SK-N-SH treated with all-trans-retinoic acid at 6 μM for 48 hours (cell line): Measurements from ENCODE around the gene POU2AF3.

Experiments
- BACH2 ChIP-seq: fragments of 250-450 bp; sonication (Bioruptor Pico); IDR thresholded peaks from 2 replicates; pipeline ENCODE4 v1.9.0; 2021; ENCODE audit warnings: mild to moderate bottlenecking, borderline replicate concordance
- PPARA ChIP-seq: fragments of 250-450 bp; sonication (Bioruptor Pico); IDR thresholded peaks from 2 replicates; pipeline ENCODE4 v1.5.0; 2020; ENCODE audit warnings: mild to moderate bottlenecking, borderline replicate concordance
- RARB ChIP-seq: fragments of 250-450 bp; sonication (Bioruptor Pico); IDR thresholded peaks from 2 replicates; pipeline ENCODE4 v1.8.0; 2021; ENCODE audit warnings: mild to moderate bottlenecking, moderate library complexity
- SNAI2 ChIP-seq: fragments of 250-450 bp; sonication (Bioruptor Pico); IDR thresholded peaks from 2 replicates; pipeline ENCODE4 v1.5.0; 2020; ENCODE audit warnings: mild to moderate bottlenecking, moderate library complexity
- ZFP30 ChIP-seq: fragments of 450-650 bp; formaldehyde crosslinking; IDR thresholded peaks from 2 replicates; pipeline ENCODE4 v1.5.0; 2022; ENCODE audit warnings: mild to moderate bottlenecking, moderate library complexity
- ZNF8 ChIP-seq: fragments of 450-650 bp; formaldehyde crosslinking; IDR thresholded peaks from 2 replicates; pipeline ENCODE4 v1.5.0; 2020; ENCODE audit warnings: mild to moderate bottlenecking, moderate library complexity
- TF ChIP-seq, protein P1 (sequence below): fragments of 250-450 bp; sonication (Bioruptor Pico); IDR thresholded peaks from 2 replicates; pipeline ENCODE4 v1.5.1; 2020; ENCODE audit warnings: low read depth, mild to moderate bottlenecking, moderate library complexity
- TF ChIP-seq, protein P2 (sequence below): fragments of 250-450 bp; sonication (Bioruptor Pico); IDR thresholded peaks from 2 replicates; pipeline ENCODE4 v1.8.0; 2020; ENCODE audit warnings: mild to moderate bottlenecking, moderate library complexity, borderline replicate concordance

DNA sequence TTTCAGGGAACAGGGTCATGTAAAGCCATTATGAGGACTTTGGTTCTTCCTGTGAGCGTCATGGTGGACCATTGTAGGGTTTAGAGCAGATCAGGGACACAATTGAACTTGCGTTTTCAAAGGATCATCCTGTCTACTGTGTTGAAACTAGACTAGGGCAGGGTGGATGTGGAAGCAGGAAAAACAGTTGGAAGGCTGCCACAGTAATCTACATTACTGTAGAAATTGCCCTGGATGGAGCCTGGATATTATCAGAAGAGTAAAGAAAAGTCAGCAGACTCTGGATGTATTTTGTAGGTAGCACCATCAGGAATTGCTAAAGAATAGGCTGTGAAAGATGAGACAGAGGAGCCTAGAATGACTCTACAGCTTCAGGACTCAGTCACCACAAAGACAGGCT is 47.4 kb upstream of the POU2AF3 start:
- TF ChIP-seq, protein P1, sequence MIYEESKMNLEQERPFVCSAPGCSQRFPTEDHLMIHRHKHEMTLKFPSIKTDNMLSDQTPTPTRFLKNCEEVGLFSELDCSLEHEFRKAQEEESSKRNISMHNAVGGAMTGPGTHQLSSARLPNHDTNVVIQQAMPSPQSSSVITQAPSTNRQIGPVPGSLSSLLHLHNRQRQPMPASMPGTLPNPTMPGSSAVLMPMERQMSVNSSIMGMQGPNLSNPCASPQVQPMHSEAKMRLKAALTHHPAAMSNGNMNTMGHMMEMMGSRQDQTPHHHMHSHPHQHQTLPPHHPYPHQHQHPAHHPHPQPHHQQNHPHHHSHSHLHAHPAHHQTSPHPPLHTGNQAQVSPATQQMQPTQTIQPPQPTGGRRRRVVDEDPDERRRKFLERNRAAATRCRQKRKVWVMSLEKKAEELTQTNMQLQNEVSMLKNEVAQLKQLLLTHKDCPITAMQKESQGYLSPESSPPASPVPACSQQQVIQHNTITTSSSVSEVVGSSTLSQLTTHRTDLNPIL (CRISPR knock-in tag), result no peak
- TF ChIP-seq ZFP30 (no peak), PPARA (no peak), BACH2 (CRISPR knock-in tag) (no peak), RARB (CRISPR knock-in tag) (no peak), SNAI2 (CRISPR knock-in tag) (no peak), ZNF8 (CRISPR knock-in tag) (no peak)
- TF ChIP-seq, protein P2, sequence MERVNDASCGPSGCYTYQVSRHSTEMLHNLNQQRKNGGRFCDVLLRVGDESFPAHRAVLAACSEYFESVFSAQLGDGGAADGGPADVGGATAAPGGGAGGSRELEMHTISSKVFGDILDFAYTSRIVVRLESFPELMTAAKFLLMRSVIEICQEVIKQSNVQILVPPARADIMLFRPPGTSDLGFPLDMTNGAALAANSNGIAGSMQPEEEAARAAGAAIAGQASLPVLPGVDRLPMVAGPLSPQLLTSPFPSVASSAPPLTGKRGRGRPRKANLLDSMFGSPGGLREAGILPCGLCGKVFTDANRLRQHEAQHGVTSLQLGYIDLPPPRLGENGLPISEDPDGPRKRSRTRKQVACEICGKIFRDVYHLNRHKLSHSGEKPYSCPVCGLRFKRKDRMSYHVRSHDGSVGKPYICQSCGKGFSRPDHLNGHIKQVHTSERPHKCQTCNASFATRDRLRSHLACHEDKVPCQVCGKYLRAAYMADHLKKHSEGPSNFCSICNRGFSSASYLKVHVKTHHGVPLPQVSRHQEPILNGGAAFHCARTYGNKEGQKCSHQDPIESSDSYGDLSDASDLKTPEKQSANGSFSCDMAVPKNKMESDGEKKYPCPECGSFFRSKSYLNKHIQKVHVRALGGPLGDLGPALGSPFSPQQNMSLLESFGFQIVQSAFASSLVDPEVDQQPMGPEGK, result no peak
